ENCODE measurements around the gene MINDY3. TPM values are rescaled to one million over a fixed set of nuclear protein-coding genes. Genes with fewer than 3 reads are reported as not detected.

The MINDY3 gene
- total RNA-seq, 1 donor = 43.6 TPM

DNA sequence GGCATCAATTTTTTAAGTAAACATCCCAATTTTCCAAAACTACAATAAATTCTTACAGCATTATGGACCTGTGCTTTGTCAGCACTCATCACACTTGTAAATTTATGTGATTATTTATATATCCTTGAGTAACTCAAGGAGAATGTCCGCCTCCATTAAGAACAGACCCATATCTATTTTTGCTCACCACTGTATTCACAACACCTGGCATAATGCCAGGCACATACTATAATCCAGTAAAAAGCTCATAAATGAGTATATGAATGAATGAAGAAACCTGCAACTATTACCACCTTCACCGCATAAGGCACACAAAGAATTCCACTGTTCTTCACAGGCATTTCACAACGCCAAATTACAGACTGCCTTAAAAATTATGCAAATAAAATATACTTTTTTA lies 46.9 kb downstream of the MINDY3 start:
- TF ChIP-seq, protein P1, sequence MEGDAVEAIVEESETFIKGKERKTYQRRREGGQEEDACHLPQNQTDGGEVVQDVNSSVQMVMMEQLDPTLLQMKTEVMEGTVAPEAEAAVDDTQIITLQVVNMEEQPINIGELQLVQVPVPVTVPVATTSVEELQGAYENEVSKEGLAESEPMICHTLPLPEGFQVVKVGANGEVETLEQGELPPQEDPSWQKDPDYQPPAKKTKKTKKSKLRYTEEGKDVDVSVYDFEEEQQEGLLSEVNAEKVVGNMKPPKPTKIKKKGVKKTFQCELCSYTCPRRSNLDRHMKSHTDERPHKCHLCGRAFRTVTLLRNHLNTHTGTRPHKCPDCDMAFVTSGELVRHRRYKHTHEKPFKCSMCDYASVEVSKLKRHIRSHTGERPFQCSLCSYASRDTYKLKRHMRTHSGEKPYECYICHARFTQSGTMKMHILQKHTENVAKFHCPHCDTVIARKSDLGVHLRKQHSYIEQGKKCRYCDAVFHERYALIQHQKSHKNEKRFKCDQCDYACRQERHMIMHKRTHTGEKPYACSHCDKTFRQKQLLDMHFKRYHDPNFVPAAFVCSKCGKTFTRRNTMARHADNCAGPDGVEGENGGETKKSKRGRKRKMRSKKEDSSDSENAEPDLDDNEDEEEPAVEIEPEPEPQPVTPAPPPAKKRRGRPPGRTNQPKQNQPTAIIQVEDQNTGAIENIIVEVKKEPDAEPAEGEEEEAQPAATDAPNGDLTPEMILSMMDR (IDR thresholded peaks at IDR 0.05; ENCODE audit: insufficient read depth, low read length) = no peak
- H3K4me3 ChIP-seq (ENCODE audit: low read depth, low read length) = no peak overlapping the region
- DNase-seq (ENCODE audit: low read depth) = peak; percentile 23

DNA sequence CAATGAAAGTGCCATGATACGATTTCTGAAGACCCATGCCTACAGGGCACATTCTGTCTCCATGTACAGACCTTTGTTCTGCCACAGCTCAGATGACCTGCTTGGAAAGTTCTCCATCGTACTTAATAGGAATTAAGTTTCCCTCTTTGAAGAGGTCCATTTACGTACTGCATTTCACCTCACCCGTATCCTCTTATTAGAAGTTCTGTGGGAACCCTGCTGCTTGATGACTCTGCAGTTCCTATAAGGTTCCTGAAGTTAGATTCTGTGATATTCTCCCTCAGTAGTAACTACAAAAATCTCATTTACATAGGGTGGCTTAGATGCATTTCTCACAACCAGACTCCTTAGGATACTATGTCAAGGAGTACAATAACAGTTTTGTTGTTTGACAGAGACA lies 50.9 kb downstream of the MINDY3 start:
- DNase-seq (ENCODE audit: low read depth) = no peak
- no peak overlapping the region for H3K4me3 ChIP-seq (ENCODE audit: low read depth, low read length)
- TF ChIP-seq, protein P1 (IDR thresholded peaks at IDR 0.05; ENCODE audit: insufficient read depth, low read length) = no peak

DNA sequence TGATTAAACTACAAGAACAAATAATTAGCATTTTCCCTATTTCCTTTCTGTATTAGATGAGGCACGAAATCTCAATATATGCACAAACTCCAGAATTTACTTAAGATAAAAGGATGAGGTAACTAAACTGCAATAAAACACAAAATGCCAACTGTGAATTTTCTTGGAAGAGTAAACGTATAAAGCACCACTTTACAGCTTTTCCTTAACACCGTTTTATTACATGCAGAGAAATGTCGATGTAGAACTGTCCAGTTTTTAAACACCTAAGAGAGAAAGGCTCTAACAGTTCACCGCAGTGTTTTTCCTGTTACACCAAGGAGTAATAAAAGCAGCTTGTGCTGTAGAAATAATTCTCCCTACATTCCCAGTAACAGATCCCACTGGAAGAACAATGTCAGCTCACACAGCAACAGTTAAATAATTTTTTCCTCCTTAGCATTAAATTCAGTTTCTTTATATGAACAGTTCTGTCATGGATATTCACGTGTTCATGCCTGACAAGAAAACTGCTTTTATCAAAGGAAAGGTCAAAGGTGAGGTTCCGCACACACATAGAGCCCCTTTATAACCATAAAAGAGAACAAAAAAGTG lies 52.0 kb downstream of the MINDY3 start:
- DNase-seq (ENCODE audit: low read depth) = no peak
- TF ChIP-seq, protein P1 (IDR thresholded peaks at IDR 0.05; ENCODE audit: insufficient read depth, low read length) = no peak
- H3K4me3 ChIP-seq (ENCODE audit: low read depth, low read length) = no peak overlapping the region

DNA sequence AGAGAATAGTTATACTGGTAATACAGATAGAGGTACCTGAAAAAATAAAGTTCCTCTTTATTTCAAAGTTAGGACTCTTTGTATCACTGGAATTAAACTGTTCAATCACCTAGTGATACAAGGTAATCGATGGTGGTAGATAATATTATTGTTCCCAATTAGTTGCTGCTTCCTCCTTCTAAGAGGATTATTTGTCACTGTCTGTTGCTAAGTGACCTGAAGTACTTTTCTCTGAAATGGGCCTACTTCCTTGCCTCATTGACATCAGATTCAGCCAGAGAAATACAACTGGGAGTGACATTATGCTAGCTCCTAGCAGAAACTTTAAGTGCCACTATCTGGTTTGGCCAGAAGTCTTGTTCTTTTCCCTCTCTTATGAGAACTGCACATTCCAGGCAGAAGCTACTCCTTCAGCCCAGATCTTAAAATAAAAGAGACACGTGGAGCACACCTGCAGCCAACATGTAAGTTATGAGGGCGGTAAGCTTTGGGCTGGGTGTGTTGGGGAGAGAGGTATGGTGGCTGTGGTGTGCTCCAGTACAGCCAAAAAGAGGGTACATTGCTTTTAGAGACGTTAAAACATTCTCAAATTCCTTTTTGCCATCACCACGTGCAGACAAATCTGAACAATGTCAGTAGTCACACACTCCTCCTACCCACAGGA lies 54.8 kb downstream of the MINDY3 start:
- DNase-seq (ENCODE audit: low read depth) = no peak
- TF ChIP-seq, protein P1 (IDR thresholded peaks at IDR 0.05; ENCODE audit: insufficient read depth, low read length) = no peak
- no peak overlapping the region for H3K4me3 ChIP-seq (ENCODE audit: low read depth, low read length)

DNA sequence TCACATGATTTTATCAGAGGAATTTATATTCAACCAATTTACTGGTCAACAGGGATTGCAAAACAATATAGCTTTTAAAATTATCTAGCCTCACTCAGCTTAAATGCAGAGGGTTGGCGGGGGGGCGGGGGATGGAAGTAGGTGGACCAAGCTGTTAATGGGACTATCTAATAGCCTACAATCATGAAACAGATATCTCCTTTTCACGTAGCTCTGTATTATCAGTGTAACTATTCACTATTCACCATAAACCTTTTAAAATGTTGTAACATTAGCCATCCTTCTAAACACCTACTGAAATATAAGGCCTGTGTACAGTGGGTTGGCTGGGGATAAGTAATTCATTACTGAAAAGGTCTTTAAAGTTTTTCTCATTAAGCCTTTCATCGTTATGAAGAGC lies 56.2 kb downstream of the MINDY3 start:
- TF ChIP-seq, protein P1 (IDR thresholded peaks at IDR 0.05; ENCODE audit: insufficient read depth, low read length) = no peak
- no peak for DNase-seq (ENCODE audit: low read depth)
- no peak overlapping the region for H3K4me3 ChIP-seq (ENCODE audit: low read depth, low read length)

DNA sequence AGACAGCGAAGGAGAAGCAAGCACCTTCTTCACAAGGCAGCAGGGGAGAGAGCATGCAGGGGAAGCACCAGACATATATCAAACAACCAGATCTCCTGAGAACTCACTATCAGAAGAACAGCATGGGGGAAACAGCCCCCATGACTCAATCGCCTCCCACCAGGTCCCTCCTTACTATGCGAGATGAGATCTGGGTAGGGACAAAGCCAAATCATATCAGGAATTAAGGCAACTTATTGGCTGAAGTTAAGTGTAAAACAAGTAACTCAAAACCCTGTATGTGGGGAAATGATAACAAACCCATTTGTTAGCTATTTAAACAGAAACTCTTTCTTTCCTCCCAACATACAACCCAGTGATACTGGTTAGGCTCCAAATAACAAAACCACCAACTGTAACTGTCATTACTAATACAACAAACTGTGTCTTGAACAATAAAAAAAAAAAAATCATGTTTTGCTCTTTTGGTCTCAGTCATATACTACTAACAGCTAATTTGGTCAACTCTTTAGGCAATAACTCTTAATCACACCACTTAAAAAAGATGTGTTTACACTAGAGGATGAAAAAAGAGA lies 57.8 kb downstream of the MINDY3 start:
- DNase-seq (ENCODE audit: low read depth) = no peak
- H3K4me3 ChIP-seq (ENCODE audit: low read depth, low read length) = no peak overlapping the region
- TF ChIP-seq, protein P1 (IDR thresholded peaks at IDR 0.05; ENCODE audit: insufficient read depth, low read length) = no peak
